Lower lobe of right lung (tissue), 2 donors: ENCODE data around the gene TMEM187. TPM values are rescaled to one million over a fixed set of nuclear protein-coding genes. Genes with fewer than 3 reads are reported as not detected.

ENCODE experiments used
- ATAC-seq, 2 donors: fragments of 200-7000 bp; cut with Tn5 transposase; one replicate each; pipeline ENCODE4 v1.9.1; 2020 to 2022; ENCODE audit warnings: mild to moderate bottlenecking in 2 of 2, moderate library complexity in 2 of 2
- DNase-seq: peaks from one replicate; pipeline ENCODE4 v3.0.0-alpha.2; 2020
- H3K27ac ChIP-seq: fragments of 200-600 bp; one replicate; pipeline ENCODE4 v1.8.0; 2022
- H3K27me3 ChIP-seq: fragments of 200-600 bp; one replicate; pipeline ENCODE4 v1.8.0; 2022; ENCODE audit warnings: low read depth
- H3K36me3 ChIP-seq: fragments of 200-600 bp; one replicate; pipeline ENCODE4 v1.8.0; 2022; ENCODE audit warnings: mild to moderate bottlenecking
- H3K4me1 ChIP-seq: fragments of 200-600 bp; one replicate; pipeline ENCODE4 v1.8.0; 2022
- H3K4me3 ChIP-seq: fragments of 200-600 bp; one replicate; pipeline ENCODE4 v1.8.0; 2022; ENCODE audit warnings: mild to moderate bottlenecking
- H3K9me3 ChIP-seq: fragments of 200-600 bp; one replicate; pipeline ENCODE4 v1.8.0; 2022
- CTCF ChIP-seq: fragments of 200-600 bp; IDR thresholded peaks from one replicate; pipeline ENCODE4 v1.8.0; 2022; ENCODE audit warnings: antibody characterized with exemption, mild to moderate bottlenecking
- intact Hi-C: fragments of 100-400 bp; cut with DNase I; formaldehyde crosslinking; loops from one replicate; pipeline ENCODE4 v1.11.0; 2022
- total RNA-seq: library from RNA; stranded (reverse); fragmentation: NEBNext Ultra II Directional; extraction: Animal tissue kit (Norgen Biotek cat#: 25700); gene quantifications from one replicate; pipeline ENCODE4 v1.2.1, GENCODE V29; 2021
- donor health status: DM: no; HTN: yes; CAD: no; lungs with severe emphysema.

Gene TMEM187
- total RNA-seq, 1 donor from 2014 or later = 7.6 TPM

- DNase-seq = no peak
- no peak for TF ChIP-seq CTCF
- peaks cover 5% of the 10 kb centered on the region for H3K4me1 ChIP-seq
- no peaks in the 10 kb centered on the region for H3K9me3 ChIP-seq
- H3K36me3 ChIP-seq = peaks cover 98% of the 10 kb centered on the region
- peak overlapping the region; percentile 36 for H3K27ac ChIP-seq
- intact Hi-C loops = loop anchor here (10.0 kb wide), 1 partner anchor 189 kb away; the partner anchor contains the start of gene PLXNB3
- no peak overlapping the region for H3K4me3 ChIP-seq
- no peak for ATAC-seq
- no peaks in the 10 kb centered on the region for H3K27me3 ChIP-seq
Measured at GRCh38 chrX:153953892-153954557, 18.5 kb upstream of the TMEM187 start.

GRCh38 chrX:153954558-153955227 lies 17.9 kb upstream of the TMEM187 start:
- Histone ChIP-seq H3K4me3 (no peak overlapping the region), H3K27me3 (no peaks in the 10 kb centered on the region), H3K36me3 (peaks cover 98% of the 10 kb centered on the region), H3K4me1 (peaks cover 3% of the 10 kb centered on the region), H3K27ac (no peak overlapping the region), H3K9me3 (no peaks in the 10 kb centered on the region)
- TF ChIP-seq CTCF = no peak
- intact Hi-C loops = loop anchor here (10.0 kb wide), 1 partner anchor 190 kb away; the partner anchor contains the start of gene PLXNB3
- ATAC-seq (no peak), DNase-seq (no peak)

- ATAC-seq (no peak), DNase-seq (no peak)
- intact Hi-C loops = loop anchor here (10.0 kb wide), 1 partner anchor 190 kb away; the partner anchor contains the start of gene PLXNB3
- H3K36me3 ChIP-seq = peaks cover 98% of the 10 kb centered on the region
- H3K4me1 ChIP-seq = no peaks in the 10 kb centered on the region
- TF ChIP-seq CTCF = no peak
- no peaks in the 10 kb centered on the region for H3K27me3 ChIP-seq
- no peak overlapping the region for H3K27ac ChIP-seq
- no peak overlapping the region for H3K4me3 ChIP-seq
- H3K9me3 ChIP-seq = no peaks in the 10 kb centered on the region
Measured at GRCh38 chrX:153955228-153955732, 17.3 kb upstream of the TMEM187 start.

GRCh38 chrX:153956044-153956907 lies 16.3 kb upstream of the TMEM187 start:
- intact Hi-C loops = loop anchor here (10.0 kb wide), 1 partner anchor 191 kb away; the partner anchor contains the start of gene PLXNB3
- no peak for ATAC-seq
- DNase-seq = no peak

More at GRCh38 chrX:153956044-153956907, 16.3 kb upstream of the TMEM187 start:
- H3K4me1 ChIP-seq = no peaks in the 10 kb centered on the region
- no peak for TF ChIP-seq CTCF
- no peak overlapping the region for H3K27ac ChIP-seq
- peaks cover 98% of the 10 kb centered on the region for H3K36me3 ChIP-seq
- H3K9me3 ChIP-seq = no peaks in the 10 kb centered on the region
- H3K4me3 ChIP-seq = no peak overlapping the region
- H3K27me3 ChIP-seq = no peaks in the 10 kb centered on the region
